GM23338 (cell line): Measurements from ENCODE around the gene CIROP.

Source experiments
- CREB1 ChIP-seq: fragments of 250-450 bp; sonication (Bioruptor Pico); IDR thresholded peaks from 2 replicates; pipeline ENCODE4 v1.5.0; 2020; ENCODE audit warnings: low read depth, mild to moderate bottlenecking, moderate library complexity
- CTCF ChIP-seq, 2 experiments: fragments of 200-600 bp in 1 of 2; sonication (generic) in 1 of 2; conservative IDR thresholded peaks; 2 replicates each; pipeline versions ENCODE4 v1.5.1 to v1.6.1; 2016 to 2017; ENCODE audit warnings: antibody characterized with exemption in 2 of 2, low read depth in 2 of 2, mild to moderate bottlenecking in 2 of 2, moderate library complexity in 1 of 2
- EZH2 ChIP-seq: fragments of 200-600 bp; sonication (generic); IDR thresholded peaks from one replicate; pipeline ENCODE4 v1.8.0; 2017; ENCODE audit warnings: antibody characterized with exemption, mild to moderate bottlenecking, low read depth; ENCODE audit not compliant: unreplicated experiment
- EZH2phosphoT487 ChIP-seq: fragments of 200-600 bp; sonication (generic); IDR thresholded peaks from one replicate; pipeline ENCODE4 v1.8.1; 2018; ENCODE audit warnings: antibody characterized with exemption; ENCODE audit not compliant: unreplicated experiment
- JUNB ChIP-seq: IDR thresholded peaks from one replicate; pipeline ENCODE4 v1.6.1; 2016; ENCODE audit warnings: antibody characterized with exemption; ENCODE audit not compliant: unreplicated experiment
- POLR2AphosphoS5 ChIP-seq: IDR thresholded peaks from 2 replicates; pipeline ENCODE4 v1.6.1; 2016; ENCODE audit warnings: antibody characterized with exemption, low read depth
- REST ChIP-seq: IDR thresholded peaks from one replicate; pipeline ENCODE4 v1.6.1; 2018; ENCODE audit warnings: antibody characterized with exemption; ENCODE audit not compliant: unreplicated experiment
- ZNF114 ChIP-seq: fragments of 250-450 bp; sonication (Bioruptor Pico); IDR thresholded peaks from 2 replicates; pipeline ENCODE4 v1.5.0; 2020; ENCODE audit warnings: mild to moderate bottlenecking, moderate library complexity

- TF ChIP-seq POLR2AphosphoS5: no peak
- TF ChIP-seq ZNF114 (CRISPR knock-in tag): no peak
- TF ChIP-seq CTCF (conservative IDR thresholded peaks at IDR 0.05; ENCODE audit: low read depth in 2 of 2): no peak
- TF ChIP-seq REST: no peak
- TF ChIP-seq CREB1 (CRISPR knock-in tag): no peak
- TF ChIP-seq EZH2phosphoT487: no peak
- no peak for TF ChIP-seq EZH2
- no peak for TF ChIP-seq JUNB
Measured at GRCh38 chr14:23053426-23053825, 51.4 kb downstream of the CIROP start.
